ENCODE results near the gene ZNF140. TPM values are rescaled to one million over a fixed set of nuclear protein-coding genes. Genes with fewer than 3 reads are reported as not detected.

ZNF140 gene
- total and polyA plus RNA-seq, 2 of the 13 experiments (the other 11 are each of a cell fraction or from before 2014, with no cell fraction given) = 8.7 to 13.5 TPM

- TF ChIP-seq HMGXB4 (CRISPR knock-in tag; IDR thresholded peaks at IDR 0.05; ENCODE audit: borderline replicate concordance in 1 of 2, low read depth in 1 of 2) (peak; percentile 77 to 82; a peak in 3 of 4 replicates), ATF2 (CRISPR knock-in tag; IDR thresholded peaks at IDR 0.05) (peak; percentile 74), FOXO1 (CRISPR knock-in tag; IDR thresholded peaks at IDR 0.05) (peak; percentile 24; the same call in 1 of the 2 replicates), ZMYM4 (CRISPR knock-in tag; IDR thresholded peaks at IDR 0.05) (peak; percentile 93), BRCA1 (CRISPR knock-in tag; IDR thresholded peaks at IDR 0.05) (no peak), MIER3 (CRISPR knock-in tag; IDR thresholded peaks at IDR 0.05; ENCODE audit: borderline replicate concordance) (0 out of 2 replicates have a peak, but pooled peaks have one; percentile 11), ZNF569 (CRISPR knock-in tag; IDR thresholded peaks at IDR 0.05; ENCODE audit: borderline replicate concordance) (no peak), RERE (CRISPR knock-in tag; IDR thresholded peaks at IDR 0.05; ENCODE audit: low read depth) (0 out of 2 replicates have a peak, but pooled peaks have one; percentile 8), DMAP1 (CRISPR knock-in tag; IDR thresholded peaks at IDR 0.05) (peak; percentile 49), ZSCAN20 (CRISPR knock-in tag; IDR thresholded peaks at IDR 0.05; ENCODE audit: borderline replicate concordance) (no peak), ZNF563 (CRISPR knock-in tag; IDR thresholded peaks at IDR 0.05) (peak; percentile 96)
- TF ChIP-seq, protein P1, sequence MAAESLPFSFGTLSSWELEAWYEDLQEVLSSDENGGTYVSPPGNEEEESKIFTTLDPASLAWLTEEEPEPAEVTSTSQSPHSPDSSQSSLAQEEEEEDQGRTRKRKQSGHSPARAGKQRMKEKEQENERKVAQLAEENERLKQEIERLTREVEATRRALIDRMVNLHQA (CRISPR knock-in tag; IDR thresholded peaks at IDR 0.05) = no peak
- TF ChIP-seq, protein P2, sequence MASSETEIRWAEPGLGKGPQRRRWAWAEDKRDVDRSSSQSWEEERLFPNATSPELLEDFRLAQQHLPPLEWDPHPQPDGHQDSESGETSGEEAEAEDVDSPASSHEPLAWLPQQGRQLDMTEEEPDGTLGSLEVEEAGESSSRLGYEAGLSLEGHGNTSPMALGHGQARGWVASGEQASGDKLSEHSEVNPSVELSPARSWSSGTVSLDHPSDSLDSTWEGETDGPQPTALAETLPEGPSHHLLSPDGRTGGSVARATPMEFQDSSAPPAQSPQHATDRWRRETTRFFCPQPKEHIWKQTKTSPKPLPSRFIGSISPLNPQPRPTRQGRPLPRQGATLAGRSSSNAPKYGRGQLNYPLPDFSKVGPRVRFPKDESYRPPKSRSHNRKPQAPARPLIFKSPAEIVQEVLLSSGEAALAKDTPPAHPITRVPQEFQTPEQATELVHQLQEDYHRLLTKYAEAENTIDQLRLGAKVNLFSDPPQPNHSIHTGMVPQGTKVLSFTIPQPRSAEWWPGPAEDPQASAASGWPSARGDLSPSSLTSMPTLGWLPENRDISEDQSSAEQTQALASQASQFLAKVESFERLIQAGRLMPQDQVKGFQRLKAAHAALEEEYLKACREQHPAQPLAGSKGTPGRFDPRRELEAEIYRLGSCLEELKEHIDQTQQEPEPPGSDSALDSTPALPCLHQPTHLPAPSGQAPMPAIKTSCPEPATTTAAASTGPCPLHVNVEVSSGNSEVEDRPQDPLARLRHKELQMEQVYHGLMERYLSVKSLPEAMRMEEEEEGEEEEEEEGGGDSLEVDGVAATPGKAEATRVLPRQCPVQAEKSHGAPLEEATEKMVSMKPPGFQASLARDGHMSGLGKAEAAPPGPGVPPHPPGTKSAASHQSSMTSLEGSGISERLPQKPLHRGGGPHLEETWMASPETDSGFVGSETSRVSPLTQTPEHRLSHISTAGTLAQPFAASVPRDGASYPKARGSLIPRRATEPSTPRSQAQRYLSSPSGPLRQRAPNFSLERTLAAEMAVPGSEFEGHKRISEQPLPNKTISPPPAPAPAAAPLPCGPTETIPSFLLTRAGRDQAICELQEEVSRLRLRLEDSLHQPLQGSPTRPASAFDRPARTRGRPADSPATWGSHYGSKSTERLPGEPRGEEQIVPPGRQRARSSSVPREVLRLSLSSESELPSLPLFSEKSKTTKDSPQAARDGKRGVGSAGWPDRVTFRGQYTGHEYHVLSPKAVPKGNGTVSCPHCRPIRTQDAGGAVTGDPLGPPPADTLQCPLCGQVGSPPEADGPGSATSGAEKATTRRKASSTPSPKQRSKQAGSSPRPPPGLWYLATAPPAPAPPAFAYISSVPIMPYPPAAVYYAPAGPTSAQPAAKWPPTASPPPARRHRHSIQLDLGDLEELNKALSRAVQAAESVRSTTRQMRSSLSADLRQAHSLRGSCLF (CRISPR knock-in tag; IDR thresholded peaks at IDR 0.05; ENCODE audit: borderline replicate concordance) = peak; percentile 62; the same call in 1 of the 2 replicates
These were observed 49.5 kb downstream of the ZNF140 start, which contains the start of the genes ZNF10 and ZNF891 (continued) for GRCh38 chr12:133130038-133130807.

Measured in HepG2 (cell line).